Ureter (tissue), 1 donor: ENCODE results near the gene ACOT9. TPM values are rescaled to one million over a fixed set of nuclear protein-coding genes. Genes with fewer than 3 reads are reported as not detected.
"Not testable (repeated sequence)": the region's sequence is repeated elsewhere in the genome, so short reads cannot be mapped to it uniquely, and the experiment has no call there.

Source experiments
- DNase-seq: peaks from one replicate; pipeline ENCODE4 v3.0.0-alpha.2; 2020; ENCODE audit warnings: low spot score
- total RNA-seq: library from RNA; stranded (reverse); gene quantifications from one replicate; pipeline ENCODE4 v1.2.4, GENCODE V29; 2023
- donor health status: DM: yes; HTN: yes; CAD: no.

Gene ACOT9
- total RNA-seq, 1 donor from 2014 or later = 31.0 TPM

DNA sequence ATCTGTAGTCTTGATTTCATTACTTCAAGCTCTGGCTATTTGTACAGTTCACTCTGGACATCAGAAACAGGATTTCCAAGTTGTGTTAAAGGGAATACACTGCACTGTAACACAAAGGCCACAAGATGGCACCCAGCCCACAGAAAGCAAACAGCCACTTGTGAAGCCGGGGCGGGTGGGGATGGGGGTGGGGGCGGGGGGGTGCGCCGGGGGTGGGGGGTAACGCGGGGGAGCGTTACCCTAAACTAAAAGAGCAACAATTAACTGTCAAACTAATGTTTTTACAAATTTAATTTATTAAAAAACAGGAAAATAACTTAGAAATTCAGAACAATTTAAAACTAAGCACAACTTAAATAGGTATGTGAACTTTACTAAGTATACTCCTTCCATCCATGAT, 48.5 kb downstream of the ACOT9 start:
- DNase-seq = no peak

DNA sequence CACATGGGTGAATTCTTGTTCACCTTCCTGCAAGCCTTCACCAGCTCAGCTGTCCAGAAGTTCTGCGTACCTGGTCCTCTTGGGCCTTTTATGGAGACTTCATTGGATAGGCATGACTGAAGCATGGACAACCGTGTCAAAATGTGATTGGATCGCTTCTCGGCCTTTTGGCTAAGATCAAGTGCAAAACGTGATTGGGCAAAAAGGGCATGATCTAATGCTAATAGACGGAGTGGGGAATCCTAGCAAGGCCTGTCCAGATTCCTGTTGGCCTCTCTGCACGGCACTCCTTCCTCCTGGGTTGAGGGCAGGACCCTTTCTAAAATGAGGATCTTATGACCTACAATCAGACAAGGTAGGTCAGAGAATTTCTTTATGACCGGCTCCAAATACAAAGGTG, 50.9 kb downstream of the ACOT9 start:
- DNase-seq = no peak

DNA sequence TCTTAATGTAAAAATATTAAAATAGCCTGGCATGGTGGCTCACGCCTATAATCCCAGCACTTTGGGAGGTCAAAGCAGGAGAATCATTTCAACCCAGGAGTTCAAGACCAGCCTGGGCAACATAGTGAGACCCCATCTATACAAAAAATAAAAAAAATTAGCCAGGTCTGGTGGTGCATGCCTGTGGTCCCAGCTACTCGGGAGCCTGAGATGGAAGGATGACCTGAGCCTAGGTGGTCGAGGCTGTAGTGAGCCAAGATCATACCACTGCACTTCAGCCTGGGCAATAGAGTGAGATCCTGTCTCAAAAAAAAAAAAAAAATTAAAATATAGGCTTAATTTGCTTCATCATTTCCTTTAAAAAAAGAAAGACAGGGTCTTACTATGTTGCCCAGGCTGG, 66.6 kb downstream of the ACOT9 start:
- not testable (repeated sequence) for DNase-seq

DNA sequence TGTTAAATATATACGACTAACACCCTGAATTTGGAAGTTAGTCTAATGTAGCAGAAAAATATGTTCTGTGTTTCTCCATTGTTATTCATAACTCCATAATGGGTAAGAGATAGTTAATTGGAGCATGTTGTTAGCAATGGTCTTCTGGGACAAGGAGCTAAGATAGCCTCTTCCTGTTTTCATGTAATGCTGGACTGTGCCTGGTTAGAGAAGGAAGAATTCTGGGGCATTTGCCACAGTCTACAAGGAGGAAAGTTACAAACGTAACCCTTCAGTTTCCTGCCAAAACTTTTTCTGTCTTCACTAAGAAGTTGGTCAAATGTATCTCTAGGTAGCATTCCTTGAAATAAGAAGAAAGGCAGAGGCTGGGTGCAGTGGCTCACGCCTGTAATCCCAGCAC, 70.0 kb downstream of the ACOT9 start:
- no peak for DNase-seq

DNA sequence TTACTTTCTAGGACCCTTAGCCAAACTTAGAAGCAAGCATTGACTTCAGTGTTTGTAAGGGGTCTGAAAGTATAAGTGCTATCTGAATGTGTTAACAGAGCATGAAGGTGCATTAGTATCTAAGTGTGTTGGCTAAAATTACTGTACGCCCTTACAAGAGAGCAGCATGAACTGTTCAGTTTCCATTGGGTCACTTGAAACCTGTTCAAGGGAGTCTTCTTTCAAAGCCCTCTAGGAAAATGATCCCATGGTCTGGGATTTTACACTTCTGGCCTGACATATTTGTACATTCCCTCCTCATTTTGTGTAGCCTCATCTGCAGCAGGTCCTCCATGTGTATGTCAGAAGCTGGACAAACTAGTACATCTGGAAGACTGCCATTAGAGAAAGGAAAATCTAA, 72.5 kb downstream of the ACOT9 start:
- no peak for DNase-seq

DNA sequence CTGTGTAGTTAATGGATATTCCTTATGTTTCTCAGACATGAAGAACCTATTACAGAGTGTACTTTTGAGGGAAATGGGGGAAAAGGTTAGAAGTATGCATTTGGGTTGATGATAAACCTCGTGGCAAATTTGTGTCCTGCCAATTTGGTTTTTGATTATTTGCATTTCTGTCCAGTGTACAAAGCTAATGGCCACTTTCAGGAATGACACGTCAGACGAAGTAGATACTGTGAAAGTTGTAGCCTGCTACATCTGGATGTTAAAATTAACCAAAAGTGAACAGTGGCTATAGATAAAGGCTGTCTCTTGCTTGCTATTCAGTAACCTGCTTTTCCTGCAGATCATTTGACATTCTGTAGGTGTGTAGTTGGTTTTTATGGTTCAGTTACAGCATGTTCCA, 74.7 kb downstream of the ACOT9 start:
- DNase-seq = no peak

DNA sequence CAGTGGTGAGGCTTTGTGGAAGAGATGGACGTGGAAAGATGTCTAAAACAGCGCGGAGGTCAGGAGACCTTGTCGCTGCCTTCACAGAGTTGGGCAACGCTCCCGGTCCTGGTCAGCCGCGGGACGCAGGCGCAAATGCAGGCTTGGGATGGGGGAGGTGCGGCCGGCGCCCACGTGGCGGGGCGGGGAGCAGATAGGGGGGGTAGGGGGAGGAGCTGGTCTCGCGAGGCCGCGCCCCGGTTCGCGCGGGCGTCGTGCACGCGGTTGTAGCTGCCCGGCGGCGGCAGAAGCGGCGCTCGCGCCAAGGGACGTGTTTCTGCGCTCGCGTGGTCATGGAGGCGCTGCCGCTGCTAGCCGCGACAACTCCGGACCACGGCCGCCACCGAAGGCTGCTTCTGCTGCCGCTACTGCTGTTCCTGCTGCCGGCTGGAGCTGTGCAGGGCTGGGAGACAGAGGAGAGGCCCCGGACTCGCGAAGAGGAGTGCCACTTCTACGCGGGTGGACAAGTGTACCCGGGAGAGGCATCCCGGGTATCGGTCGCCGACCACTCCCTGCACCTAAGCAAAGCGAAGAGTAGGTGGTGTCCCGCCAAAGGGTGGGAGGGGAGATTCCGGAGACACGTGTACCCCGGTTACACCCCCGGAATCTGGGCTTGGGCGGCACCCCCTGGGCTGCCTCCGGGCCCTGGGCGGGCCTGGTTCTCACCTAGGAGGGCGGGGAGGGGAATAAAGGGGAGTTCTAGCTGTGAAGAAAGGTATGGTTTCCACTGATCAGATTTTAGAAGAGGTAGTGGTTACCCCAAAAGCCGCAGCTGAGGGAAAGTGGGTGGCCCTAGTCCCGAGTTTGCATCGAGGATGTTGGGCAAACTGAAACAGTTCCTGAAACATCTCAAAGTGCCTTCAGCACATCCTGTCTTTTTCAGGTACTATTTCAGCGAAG, 75.6 kb downstream of the ACOT9 start, which contains the start of gene PRDX4:
TSS of gene PRDX4 (plus strand) at position 255 of the 939 bp plus-strand sequence. CDS start at position 333, 78 bp downstream.
- DNase-seq = peak; percentile 92

DNA sequence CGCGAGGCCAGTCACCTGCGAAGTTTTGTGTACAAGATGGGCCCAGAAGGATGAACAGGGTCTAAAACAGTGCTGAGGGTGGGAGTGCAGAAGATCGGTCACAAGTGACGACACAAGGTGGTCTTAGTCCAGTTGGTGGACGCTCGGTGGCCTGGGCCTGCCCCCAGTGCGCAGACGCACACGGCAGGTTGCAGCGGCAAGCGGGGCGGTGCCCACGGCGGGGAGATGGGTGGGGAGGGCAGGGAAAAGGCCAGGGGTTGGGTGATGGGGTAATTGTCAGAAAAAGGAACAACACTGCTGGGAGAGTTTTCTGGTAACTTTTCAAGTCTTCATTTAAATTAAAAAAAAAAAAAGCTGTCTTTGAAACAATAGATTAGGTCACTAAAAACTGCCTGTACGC, 76.8 kb downstream of the ACOT9 start:
- DNase-seq = no peak

DNA sequence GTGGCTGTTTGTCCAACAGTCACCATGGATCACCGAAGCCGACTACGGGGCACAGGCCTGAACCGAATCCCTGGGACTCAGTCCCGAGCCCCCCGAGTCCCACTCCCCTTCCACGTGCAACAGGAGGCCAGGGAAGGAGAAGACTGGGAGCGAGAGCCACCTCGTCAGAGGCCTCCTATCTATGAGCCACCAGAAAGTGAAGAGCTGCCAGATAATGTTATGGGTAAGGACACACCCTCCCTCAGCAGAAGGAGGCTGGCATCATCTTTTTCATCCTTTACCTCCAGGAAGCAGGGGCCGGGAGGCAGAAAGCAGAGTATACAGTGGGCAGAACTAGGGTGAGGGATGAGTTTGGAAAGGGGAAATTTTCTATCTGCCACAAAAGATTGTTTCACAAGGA, 78.6 kb downstream of the ACOT9 start:
- no peak for DNase-seq

DNA sequence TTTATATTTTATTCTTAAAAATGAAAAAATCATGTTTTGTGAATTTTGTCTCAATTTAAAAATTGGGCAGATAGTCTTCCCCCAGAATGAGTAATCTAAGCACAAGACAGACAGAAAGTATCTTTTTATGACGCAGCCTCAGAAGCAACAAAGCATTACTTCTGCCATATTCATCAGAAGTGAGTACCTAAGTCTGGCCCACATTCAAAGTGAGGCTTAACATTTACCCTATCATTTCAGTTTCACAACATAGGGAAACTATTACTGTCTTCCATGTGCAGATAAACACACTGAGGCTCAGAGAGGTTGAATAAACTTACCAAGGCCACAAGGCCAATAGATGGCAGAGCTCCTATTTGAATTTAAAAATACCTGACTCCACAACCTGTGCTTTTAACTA, 80.2 kb downstream of the ACOT9 start:
- DNase-seq = no peak

DNA sequence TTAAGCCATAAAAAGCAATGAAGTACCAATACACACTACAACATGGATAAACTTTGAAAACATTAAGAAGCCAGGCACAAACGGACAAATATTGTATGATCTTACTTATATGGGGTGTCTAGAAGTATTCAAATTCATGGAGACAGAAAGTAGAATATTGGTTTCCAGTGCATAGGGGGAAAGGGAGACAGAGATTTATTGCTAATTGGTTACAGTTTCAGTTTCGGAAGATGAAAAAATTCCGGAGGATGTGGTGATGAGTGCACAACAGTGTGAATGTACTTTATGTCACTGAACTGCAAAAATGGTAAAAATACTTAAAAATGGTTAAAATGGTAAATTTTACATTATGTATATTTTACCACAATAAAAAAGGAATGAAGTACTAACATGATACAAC, 80.9 kb downstream of the ACOT9 start:
- no peak for DNase-seq

DNA sequence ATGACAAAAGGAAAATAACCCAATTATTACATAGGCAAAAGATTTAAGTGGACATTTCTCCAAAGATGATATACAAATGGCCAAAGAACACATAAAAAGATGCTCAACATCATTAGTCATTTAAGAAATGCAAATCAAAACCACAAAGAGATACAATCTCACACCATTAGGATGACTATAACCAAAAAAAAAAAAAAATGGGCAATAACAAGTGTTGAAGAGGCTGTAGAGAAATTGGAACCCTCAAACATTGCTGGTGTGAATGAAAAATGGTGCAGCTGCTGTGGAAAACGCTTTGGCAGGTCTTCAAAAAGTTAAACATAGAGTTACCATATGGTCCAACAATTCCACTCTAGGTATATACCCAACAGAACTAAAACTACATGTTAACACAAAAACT, 81.4 kb downstream of the ACOT9 start:
- no peak for DNase-seq

DNA sequence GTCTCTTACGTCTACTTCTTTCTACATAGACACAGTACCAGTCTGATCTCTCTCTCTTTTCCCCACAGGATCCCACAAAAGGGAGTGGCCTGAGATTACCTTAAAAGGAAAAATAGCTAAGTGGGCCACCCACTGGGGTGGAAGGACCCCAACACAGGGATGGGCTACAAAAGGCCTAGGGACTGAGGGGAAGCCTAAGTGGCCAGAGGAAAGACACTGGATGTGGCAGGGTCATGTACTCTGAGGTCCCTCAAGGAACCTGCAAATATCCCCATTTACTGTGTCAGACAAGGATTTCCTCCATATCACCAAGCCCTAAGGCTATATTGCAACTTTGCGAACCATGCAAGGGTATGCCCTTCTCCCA, 82.3 kb downstream of the ACOT9 start:
- no peak for DNase-seq

DNA sequence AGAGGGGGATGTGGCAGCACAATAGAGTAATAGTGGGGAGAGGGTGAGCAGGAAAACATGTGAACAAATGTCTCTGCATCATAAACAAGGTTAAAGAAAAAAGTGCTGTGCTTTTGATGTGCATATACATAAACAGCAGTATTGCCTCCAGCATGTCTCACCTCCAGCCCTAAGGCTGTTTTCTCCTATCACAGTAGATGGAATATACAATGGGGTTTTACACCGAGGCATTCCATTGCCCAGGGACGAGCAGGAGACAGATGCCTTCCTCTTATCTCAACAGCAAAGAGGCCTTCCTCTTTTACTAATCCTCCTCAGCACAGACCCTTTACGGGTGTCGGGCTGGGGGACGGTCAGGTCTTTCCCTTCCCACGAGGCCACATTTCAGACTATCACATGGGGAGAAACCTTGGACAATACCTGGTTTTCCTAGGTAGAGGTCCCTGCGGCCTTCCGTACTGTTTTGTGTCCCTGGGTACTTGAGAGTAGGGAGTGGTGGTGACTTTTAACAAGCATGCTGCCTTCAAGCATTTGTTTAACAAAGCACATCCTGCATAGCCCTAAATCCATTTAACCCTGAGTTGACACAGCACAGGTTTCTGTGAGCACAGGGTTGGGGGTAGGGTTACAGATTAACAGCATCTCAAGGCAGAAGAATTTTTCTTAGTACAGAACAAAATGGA, 82.9 kb downstream of the ACOT9 start:
- DNase-seq = not testable (repeated sequence)

DNA sequence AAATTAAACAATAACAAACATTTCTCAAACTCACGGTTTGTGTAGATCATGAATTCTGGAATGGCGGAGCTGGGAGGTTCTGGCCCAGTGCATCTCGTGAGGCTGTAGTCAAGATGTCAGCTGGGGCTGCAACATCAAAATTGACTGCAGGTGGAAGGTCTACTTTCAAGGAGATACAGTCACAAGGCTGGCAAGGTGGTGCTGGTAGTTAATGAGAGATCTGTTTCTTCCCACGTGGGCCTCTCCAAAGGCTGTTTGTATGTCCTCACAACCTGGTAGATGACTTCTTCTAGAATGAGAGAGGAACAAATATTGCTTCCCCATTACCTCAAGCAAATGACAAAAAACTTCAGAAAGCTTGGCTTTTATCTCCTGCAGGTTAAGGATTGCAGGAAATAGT, 83.7 kb downstream of the ACOT9 start:
- no peak for DNase-seq

DNA sequence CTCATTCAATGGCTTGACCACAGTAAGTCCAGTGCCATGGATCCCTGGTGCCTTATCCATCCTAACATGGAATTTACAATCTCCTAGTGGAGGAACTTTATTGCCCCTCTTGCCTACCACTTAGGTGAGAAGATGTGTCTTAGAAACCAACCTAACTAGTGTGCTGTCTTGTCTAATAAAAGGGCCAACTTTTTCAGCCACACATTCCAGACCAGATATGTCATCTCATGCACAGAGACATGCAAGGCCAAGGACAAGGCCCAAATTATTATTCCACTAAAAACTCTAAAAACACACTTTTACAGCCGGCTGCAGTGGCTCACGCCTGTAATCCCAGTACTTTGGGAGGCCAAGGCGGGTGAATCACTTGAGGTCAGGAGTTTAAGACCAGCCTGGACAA, 86.4 kb downstream of the ACOT9 start:
- DNase-seq = no peak

DNA sequence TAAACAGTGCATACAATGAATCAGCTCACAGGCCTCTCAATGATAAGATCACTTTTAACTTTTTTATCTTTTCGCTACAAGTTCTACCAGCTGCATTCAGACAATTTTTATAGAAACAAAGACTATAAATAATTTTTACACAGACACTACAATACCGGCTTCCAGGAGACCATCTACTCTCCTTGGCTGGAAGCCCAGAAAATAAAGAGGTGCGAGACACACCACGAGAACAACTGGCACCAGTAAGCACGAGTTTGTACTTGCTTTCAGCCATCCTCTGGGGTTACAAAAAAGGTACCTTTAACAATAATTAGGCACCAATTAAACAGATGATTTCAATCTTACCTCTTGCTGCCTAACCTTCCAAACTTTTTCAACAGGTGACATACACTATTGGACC, 87.0 kb downstream of the ACOT9 start:
- no peak for DNase-seq

Other genes with a start within 250 kb of the ACOT9 start
- gene PRDX4, start 75.8 kb downstream of the ACOT9 start, total RNA-seq = 53.9 TPM
- 205 TPM for gene SAT1, start 39.9 kb upstream of the ACOT9 start, total RNA-seq
- gene APOO, start 164.7 kb upstream of the ACOT9 start, total RNA-seq = 38.1 TPM
- gene CXorf58, start 164.7 kb upstream of the ACOT9 start, total RNA-seq = not detected